GM19328 (cell line): Measurements from ENCODE around the gene DPY30.

Experiments
- ATAC-seq: cut with Tn5 transposase; IDR thresholded peaks from one replicate; pipeline ENCODE4 v1.9.1; 2021; ENCODE audit warnings: mild to moderate bottlenecking, moderate library complexity; ENCODE audit not compliant: unreplicated experiment

The DPY30 gene

GRCh38 chr2:32010280-32010669 is 29.3 kb downstream of the DPY30 start:
- ATAC-seq = peak; percentile 59

GRCh38 chr2:32009516-32010256 is 29.9 kb downstream of the DPY30 start:
- ATAC-seq = peak; percentile 24

DNA sequence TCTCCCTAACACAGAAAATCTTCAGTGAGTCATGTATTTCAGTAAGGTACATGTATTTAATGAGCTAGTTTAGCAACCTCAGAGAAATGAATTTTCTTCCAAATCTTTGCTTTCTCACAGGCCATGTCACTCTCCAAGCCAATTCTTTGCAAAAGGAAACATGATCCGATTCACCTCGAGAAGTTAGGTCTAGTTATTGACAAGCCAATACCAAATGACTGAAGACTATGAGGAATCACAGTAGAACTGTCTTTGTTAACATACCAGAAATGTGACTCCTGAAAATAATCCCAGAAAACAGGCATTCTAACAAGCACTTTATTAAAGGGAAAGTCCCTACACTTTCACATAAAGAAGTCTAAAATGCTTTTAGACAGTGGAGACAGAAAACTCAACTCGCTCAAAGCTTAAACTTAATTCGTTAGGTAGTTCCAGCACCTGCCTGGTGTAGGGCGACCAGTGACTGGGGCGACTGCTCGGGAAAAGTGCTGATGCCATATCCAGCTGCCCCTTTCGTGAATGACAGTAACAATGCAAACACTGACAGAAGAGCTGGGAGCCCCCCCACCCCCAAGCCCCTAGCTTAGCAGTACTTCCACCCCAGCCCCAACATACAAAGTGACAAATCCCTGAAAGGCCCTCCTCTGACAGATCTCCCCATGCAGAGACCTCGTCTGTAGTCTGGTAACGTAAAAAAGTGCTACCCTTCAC is 30.6 kb downstream of the DPY30 start:
- ATAC-seq = no peak

GRCh38 chr2:32007121-32007391 is 32.5 kb downstream of the DPY30 start:
- no peak for ATAC-seq

DNA sequence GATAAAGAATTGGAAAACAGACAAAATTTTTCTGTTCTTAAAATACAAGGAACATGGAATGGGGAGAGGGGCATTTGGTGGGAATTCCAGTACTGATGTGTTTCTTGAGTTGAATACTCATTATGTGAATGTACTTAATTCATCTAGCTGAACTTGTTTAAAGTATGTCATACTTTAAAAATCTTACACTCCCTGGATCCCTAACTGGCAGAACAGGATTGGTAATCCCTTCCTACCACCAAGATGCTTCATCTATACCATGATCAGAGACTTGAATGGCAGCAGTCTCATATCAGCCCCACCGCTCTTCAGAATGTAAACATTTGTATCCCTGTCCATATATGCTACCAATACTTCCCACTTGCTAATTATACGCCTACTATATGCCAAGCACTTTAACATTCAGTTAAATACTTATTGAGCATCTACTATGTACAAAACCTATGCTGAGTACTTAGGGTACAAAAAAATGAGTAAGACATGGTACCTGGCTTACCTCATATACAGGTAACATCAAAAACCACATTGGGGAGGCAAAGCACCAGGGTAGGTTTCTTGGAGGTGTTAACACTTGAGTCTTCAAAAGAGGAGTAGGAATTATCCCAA is 34.1 kb downstream of the DPY30 start:
- no peak for ATAC-seq

DNA sequence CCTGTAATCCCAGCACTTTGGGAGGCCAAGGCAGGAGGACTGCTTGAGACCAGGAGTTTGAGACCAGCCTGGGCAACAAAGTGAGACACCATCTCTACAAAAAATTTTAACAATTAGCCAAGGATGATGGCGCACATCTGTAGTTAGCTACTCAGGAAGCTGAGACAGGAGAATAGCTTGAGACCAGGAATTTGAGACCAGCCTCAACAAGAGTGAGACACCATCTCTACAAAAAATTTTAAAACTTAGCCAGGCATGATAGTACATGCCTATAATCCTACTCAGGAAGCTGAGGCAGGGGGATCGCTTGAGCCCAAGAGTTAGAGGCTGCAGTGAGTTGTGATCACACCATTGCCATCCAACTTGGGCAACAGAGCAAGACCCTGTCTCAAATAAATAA is 35.8 kb downstream of the DPY30 start:
- ATAC-seq = no peak

GRCh38 chr2:32002406-32002805 is 37.2 kb downstream of the DPY30 start:
- no peak for ATAC-seq

GRCh38 chr2:31999438-31999837 is 40.2 kb downstream of the DPY30 start:
- no peak for ATAC-seq

GRCh38 chr2:31998731-31999383 is 40.7 kb downstream of the DPY30 start:
- ATAC-seq = no peak

DNA sequence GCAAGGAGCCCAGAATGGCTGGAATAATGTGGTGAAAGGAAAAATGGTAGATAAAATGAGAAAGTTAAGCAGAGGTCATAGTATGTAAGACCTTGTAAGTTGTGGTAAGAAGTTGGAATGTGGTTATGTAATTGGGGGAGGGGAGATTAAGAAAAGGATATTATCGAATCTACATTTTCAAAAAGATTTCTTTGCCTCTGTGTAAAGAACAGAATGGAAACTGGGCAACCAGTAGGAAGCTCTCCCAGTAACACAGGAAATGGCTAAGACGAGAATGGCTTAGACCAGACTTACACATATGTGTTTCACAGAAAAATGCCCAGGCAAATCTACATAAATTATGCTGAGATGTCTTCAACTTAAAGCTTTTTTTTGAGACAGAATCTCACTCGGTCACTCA is 42.0 kb downstream of the DPY30 start:
- no peak for ATAC-seq

DNA sequence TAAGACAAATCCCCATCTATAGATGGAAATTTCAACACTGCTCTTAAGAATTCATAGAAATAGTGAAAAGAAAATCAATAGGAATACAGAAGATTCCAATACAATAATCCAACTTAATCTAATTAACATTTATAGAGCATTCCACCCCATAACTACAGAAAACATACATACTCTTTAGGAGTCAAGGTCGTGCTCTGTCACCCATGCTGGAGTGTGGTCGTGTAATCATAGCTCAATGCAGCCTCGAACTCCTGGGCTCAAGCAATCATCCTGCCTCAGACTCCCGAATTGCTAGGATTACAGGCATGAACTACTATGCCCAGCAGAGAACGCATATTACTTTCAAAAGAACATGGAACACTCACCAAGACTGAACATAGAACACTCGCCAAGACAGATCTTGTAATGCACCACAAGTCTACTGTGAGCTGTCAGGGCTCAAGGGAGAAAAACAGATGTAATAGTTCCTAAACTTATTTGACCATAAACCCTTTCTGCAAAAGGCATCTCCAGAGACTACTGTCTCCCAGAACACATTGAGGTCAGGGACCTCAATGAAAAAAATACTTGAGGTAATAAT is 42.9 kb downstream of the DPY30 start:
- ATAC-seq = no peak

DNA sequence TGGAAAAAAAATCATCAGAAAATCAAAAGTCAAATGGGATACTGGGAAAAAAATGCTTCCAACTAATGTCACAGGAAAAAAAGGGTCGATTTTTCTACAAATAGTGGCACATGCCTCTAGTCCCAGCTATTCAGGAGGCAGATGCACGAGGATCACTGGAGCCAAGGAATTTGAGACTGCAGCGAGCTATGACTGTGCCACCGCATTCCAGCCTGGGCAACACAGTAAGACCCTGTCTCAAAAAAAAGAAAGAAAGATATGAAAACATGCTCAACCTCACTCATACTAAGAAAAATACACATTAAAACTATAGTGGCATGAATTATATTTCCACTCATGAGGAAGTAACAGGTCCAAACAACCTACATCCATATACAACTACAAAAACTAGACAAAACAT is 46.7 kb downstream of the DPY30 start:
- ATAC-seq = no peak

DNA sequence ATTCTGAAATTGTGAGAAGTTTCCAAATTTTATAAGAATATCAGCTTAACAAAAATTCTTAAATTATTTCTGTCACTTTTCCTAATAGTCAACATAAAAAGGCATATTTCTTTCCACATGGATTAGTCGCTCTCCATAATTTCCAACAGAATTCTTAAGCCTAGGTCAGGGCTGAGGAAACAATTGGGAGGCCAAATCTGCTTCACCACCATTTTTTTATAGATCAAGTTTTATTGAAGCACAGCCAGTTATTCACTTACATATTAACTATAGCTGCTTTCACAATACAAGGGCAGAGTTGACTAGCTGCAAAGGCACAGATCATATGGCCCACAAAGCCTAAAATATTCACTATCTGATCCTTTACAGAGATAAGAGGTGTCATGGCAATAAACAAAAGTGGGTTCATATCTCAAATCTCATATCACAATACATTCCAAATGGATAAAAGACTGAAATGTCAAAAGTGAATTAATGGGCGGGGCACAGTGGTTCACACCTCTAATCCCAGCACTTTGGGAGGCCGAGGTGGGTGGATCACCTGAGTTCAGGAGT is 47.5 kb downstream of the DPY30 start:
- no peak for ATAC-seq

DNA sequence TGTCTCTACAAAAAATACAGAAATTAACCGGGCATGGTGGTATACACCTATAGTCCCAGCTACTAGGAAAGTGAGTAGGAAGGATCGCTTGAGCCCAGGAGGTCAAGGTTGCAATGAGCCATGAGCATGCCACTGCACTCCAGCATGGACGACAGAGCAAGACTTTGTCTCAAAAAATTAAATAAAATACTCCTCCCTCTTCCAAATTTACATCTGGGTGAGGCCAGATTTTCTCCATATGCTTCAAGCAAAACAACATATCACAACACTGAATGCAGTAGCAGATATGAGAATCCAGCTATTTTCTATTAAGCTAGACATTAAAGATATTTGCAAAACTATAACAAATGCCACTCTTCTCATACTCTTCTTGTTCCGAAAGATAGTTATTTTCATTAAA is 49.7 kb downstream of the DPY30 start:
- no peak for ATAC-seq

GRCh38 chr2:31987454-31988220 is 52.0 kb downstream of the DPY30 start:
- ATAC-seq = no peak

DNA sequence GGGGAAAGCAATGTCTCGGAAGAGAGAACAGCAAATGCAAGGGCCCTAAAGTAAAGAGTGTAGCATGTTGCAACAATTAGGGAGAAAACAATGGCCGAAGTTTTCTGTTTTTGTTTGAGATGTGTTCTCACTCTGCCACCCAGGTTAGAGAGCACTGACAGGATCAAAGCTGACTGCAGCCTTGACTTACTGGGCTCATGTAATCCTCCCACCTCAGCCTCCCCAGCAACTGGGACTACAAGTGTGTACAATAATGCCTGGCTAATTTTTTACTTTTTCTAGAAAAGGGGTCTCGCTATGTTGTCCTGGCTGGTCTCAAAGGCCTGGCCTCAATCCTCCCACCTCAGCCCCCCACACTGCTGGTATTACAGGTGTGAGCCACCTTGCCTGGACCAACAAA is 52.7 kb downstream of the DPY30 start:
- ATAC-seq = no peak

DNA sequence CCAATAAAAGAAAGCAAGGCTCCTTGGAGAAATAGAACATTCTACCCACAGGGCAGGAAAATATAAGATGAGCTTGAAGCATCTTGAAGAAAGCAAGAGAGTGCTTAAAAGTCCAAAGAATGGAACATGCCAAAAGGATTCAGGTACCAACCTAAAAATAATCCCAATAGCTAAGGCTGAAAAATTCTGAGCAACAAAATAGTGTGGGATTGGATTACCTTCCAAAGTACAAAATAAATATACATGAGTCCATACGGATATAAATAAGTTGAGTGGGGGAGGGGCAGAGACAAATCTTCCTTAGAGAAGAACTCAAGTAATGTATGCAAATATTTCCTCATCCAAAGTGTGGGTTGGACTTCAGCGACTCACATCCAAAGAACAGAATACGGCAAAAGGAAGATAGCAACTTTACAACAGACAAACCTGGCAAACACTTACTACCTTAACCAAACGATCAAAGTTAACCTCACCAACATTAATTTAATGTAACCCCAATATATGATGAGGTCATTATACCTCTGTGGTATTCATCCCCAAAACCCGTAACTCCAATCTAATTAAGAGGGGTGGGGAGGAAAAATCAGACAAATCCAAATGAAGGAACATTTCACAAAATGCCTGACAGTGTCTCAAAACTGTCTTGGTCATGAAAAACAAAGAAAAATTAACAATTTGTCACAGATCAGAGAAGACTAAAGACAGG is 55.7 kb downstream of the DPY30 start:
- ATAC-seq = no peak

- peak; percentile 100 for ATAC-seq
Measured at GRCh38 chr2:31980674-31981356, 58.8 kb downstream of the DPY30 start.

DNA sequence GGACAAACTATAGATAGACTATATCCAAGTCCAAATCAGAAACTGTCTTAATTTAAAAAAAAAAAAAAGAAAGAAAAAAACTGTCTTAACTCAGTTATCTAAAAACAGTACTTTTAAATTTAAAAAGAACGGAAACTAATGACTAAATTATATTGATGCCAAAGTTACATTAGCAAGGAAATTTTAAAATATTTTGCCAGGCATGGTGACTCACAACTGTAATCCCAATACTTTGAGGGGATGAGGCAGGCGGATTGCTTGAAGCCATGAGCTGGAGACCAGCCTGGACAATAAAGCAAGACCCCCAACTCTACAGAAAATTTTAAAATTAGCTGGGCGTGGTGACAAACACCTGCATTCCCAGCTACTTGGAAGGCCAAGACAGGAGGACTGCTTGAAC is 59.6 kb downstream of the DPY30 start:
- no peak for ATAC-seq
